ENCODE data around the gene ATG16L1.

ATG16L1 gene

DNA sequence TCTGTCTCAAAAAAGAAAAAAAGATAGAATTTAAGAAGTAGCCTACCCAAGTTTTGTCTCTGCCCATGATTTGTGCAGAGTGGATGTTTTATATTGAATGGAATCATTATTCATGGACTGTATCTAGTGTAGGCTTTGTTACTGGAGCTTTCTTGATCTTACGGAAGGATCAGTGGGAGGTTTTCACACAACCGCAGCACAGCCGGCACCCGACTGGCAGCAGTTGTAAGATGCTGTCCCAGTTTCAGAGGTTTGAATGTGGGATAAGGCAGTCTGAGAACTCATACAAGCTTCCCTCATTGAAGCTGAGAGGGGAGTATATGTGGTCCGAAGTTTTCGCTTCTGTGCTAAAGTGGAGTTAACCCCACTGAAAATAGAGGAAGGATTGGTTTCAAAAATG, 36.4 kb downstream of the ATG16L1 start:
- H3K4me3 ChIP-seq (ENCODE audit: low read length) = no peak overlapping the region
- TF ChIP-seq, protein P1, sequence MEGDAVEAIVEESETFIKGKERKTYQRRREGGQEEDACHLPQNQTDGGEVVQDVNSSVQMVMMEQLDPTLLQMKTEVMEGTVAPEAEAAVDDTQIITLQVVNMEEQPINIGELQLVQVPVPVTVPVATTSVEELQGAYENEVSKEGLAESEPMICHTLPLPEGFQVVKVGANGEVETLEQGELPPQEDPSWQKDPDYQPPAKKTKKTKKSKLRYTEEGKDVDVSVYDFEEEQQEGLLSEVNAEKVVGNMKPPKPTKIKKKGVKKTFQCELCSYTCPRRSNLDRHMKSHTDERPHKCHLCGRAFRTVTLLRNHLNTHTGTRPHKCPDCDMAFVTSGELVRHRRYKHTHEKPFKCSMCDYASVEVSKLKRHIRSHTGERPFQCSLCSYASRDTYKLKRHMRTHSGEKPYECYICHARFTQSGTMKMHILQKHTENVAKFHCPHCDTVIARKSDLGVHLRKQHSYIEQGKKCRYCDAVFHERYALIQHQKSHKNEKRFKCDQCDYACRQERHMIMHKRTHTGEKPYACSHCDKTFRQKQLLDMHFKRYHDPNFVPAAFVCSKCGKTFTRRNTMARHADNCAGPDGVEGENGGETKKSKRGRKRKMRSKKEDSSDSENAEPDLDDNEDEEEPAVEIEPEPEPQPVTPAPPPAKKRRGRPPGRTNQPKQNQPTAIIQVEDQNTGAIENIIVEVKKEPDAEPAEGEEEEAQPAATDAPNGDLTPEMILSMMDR (conservative IDR thresholded peaks at IDR 0.05; ENCODE audit: low read length) = no peak
- DNase-seq (ENCODE audit: low read depth) = no peak

DNA sequence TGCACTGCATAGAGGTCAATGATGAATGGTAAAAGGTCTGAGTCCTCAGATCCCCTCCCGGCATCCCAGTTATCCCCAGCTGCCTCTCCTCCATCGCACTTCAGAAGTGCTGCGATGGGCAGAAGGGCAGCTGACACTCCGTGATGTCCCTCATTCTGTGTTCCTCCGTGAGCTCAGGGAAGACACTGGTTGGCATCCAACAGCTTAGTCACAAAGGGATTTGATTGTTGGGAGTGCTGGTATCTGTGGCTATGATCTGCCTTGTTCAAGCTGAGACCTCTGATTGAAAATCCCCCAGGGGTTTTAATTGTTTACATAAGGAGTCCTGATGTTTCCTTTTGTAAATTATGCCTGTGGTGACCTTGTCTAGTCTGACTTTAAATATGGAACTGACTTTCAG, 37.2 kb downstream of the ATG16L1 start:
- no peak for DNase-seq (ENCODE audit: low read depth)
- H3K4me3 ChIP-seq (ENCODE audit: low read length) = no peak overlapping the region
- TF ChIP-seq, protein P1 (conservative IDR thresholded peaks at IDR 0.05; ENCODE audit: low read length) = no peak

DNA sequence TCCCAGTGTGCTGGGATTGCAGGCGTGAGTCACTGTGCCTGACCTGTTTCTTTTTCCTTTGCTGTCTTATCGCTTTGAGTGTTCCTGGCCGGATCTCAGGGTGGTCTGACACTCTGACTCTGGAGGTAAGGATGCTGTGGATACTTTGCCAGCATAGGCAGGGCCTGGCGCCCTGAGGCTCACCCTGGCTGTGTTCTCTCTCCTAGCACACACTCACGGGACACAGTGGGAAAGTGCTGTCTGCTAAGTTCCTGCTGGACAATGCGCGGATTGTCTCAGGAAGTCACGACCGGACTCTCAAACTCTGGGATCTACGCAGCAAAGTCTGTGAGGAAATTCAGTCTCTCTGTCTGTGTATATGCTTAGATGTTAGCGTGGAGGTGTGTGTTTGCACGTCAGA, 38.2 kb downstream of the ATG16L1 start:
- no peak overlapping the region for H3K4me3 ChIP-seq (ENCODE audit: low read length)
- TF ChIP-seq, protein P1 (conservative IDR thresholded peaks at IDR 0.05; ENCODE audit: low read length) = no peak
- DNase-seq (ENCODE audit: low read depth) = no peak

DNA sequence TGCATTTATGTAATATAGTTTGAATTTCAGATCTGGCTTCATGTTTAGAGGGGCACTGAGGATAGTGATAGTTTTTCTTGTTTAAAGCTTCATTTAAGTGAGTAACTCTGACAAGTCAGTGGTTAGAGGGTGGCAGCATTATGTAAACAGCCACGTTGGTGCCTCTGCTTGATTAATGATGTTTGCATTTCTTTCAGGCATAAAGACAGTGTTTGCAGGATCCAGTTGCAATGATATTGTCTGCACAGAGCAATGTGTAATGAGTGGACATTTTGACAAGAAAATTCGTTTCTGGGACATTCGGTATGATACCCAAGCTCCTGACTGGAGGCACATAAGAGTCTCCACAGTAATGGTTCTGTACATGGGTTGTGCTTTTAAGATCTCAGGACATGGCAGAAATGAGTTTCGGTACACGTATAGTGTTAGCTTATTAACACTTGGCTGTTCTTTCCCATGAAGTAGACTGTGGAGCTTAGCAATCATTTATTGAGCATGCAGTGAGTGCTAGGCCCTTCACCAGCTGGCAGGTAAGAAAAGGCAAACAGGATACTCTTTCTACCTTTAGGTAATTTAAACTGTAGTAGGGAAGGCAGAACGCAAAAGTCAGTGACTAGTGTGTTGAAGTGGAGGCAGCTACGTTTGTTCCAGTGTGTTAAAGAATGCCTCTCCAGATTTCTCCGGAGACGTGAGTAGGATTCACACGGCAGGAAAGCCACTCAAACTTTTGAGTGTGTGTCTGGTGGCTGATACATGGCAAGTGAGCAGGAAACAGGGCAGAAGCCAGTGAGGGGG, 38.8 kb downstream of the ATG16L1 start:
- TF ChIP-seq, protein P1 (conservative IDR thresholded peaks at IDR 0.05; ENCODE audit: low read length) = no peak
- DNase-seq (ENCODE audit: low read depth) = no peak
- H3K4me3 ChIP-seq (ENCODE audit: low read length) = no peak overlapping the region

DNA sequence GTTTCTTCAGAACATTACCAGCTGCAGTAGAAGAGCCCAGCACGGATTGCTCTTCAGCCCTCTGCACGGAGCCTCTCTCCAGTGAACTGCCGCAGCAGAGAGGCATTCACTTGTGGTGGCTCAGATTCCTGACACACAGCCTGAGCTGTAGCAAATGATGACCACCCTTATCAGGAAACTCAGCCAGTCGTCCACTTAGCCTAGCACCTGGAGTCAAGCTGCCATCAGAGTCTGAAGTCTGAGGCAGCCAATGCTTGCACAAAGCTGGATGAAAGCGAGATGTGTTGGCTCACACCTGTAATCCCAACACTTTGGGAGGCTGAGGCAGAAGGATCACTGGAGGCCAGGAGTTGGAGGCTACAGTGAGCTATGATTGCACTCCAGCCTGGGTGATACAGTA, 44.4 kb downstream of the ATG16L1 start:
- no peak overlapping the region for H3K4me3 ChIP-seq (ENCODE audit: low read length)
- no peak for DNase-seq (ENCODE audit: low read depth)
- TF ChIP-seq, protein P1 (conservative IDR thresholded peaks at IDR 0.05; ENCODE audit: low read length) = no peak

DNA sequence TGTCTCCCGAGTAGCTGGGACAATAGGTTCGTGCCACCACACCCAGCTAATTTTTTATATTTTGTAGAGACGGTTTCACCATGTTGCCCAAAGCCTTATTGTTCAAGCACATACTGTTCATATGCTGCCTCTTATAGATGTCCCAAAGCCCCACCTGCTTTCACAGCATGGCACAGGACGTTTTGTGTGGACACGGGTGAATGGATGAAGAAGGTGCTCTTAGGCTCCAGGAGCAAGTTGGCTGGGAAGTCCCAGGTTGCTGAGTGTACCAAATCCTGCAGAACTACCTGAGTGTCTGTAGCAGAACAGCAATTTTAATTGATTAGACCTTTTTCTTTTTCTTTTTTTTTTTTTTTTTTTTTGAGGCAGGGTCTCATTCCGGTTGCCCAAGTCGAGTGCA, 45.6 kb downstream of the ATG16L1 start:
- no peak overlapping the region for H3K4me3 ChIP-seq (ENCODE audit: low read length)
- DNase-seq (ENCODE audit: low read depth) = no peak
- TF ChIP-seq, protein P1 (conservative IDR thresholded peaks at IDR 0.05; ENCODE audit: low read length) = no peak

DNA sequence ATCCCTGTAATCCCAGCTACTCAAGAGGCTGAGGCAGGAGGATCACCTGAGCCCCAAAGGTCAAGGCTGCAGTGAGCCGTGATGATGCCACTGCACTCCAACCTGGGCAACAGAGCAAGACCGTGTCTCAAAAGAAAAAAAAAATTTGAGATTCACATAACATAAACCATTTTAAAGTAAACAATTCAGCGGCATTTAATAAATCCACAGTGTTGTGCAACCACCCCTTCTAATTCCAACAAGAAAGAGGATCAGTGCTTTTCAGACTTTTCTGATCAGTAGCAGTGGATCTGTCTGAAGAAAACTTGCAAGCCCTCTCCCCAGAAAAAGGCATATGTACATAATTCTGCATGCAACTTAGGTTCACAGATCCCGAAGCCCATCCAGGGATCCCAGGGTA, 48.9 kb downstream of the ATG16L1 start:
- no peak overlapping the region for H3K4me3 ChIP-seq (ENCODE audit: low read length)
- TF ChIP-seq, protein P1 (conservative IDR thresholded peaks at IDR 0.05; ENCODE audit: low read length) = no peak
- no peak for DNase-seq (ENCODE audit: low read depth)

Data from AG10803 (cell line).